H1 (cell line): ENCODE measurements around the gene SRRM3. TPM values are rescaled to one million over a fixed set of nuclear protein-coding genes. Genes with fewer than 3 reads are reported as not detected.

Source experiments
- BACH1 ChIP-seq: IDR thresholded peaks from 2 replicates; pipeline ENCODE4 v1.6.1; 2012; ENCODE audit warnings: low read length, improper control_type of control experiment
- CHD7 ChIP-seq: fragments of 300-600 bp; sonication (generic); IDR thresholded peaks from 2 replicates; pipeline ENCODE4 v1.7.1; 2012; ENCODE audit warnings: low read length, moderate library complexity, mild to moderate bottlenecking, inconsistent platforms; ENCODE audit not compliant: insufficient replicate concordance
- CREB1 ChIP-seq: IDR thresholded peaks from 2 replicates; pipeline ENCODE4 v1.6.1; 2012; ENCODE audit warnings: inconsistent platforms
- EZH2 ChIP-seq: fragments of 200-600 bp; sonication (generic); IDR thresholded peaks from 2 replicates; pipeline ENCODE4 v1.7.1; 2012; ENCODE audit warnings: low read depth, mild to moderate bottlenecking, moderate library complexity, low read length, inconsistent platforms; ENCODE audit not compliant: severe bottlenecking
- RFX5 ChIP-seq: IDR thresholded peaks from 2 replicates; pipeline ENCODE4 v1.6.1; 2011; ENCODE audit warnings: low read depth, low read length, improper control_type of control experiment, borderline replicate concordance
- polyA plus RNA-seq, 7 experiments: library from polyadenylated mRNA; depleted of rRNA in 3 of 7; stranded (reverse) in 5 of 7; unstranded in 2 of 7; fragments of >200 nt in 5 of 7; fragments of 200-250 nt in 2 of 7; gene quantifications; 1 replicate in 5 of 7; 2 replicates in 1 of 7; 4 replicates in 1 of 7; pipeline versions ENCODE4 v1.2.1 to v1.2.3, GENCODE V29; 2011 to 2013; ENCODE audit warnings: missing spikeins in 2 of 7, mixed read lengths in 2 of 7
- total RNA-seq: library from RNA; stranded (reverse); fragmentation: NEBNext Ultra II Directional; extraction: Animal tissue kit (Norgen Biotek cat#: 25700); gene quantifications from 2 replicates; pipeline ENCODE4 v1.2.1, GENCODE V29; 2021

The SRRM3 gene
- total and polyA plus RNA-seq, 2 of the 8 experiments (the other 6 are each of a cell fraction or from before 2014, with no cell fraction given), result 10.4 to 17.4 TPM

GRCh38 chr7:76333511-76334101 lies 131.9 kb downstream of the SRRM3 start (continued):
- TF ChIP-seq CREB1 (no peak), BACH1 (no peak), CHD7 (no peak), EZH2 (no peak), RFX5 (no peak)
